GM12878 (cell line): Measurements from ENCODE around the gene CNNM4. TPM values are rescaled to one million over a fixed set of nuclear protein-coding genes. Genes with fewer than 3 reads are reported as not detected.

ENCODE experiments used
- BCL11A ChIP-seq: IDR thresholded peaks from 2 replicates; pipeline ENCODE4 v1.6.1; 2011; ENCODE audit warnings: low read depth, low read length
- BCLAF1 ChIP-seq: fragments of 450-650 bp; IDR thresholded peaks from 2 replicates; pipeline ENCODE4 v1.6.1; 2017; ENCODE audit warnings: antibody characterized with exemption, mild to moderate bottlenecking, moderate library complexity
- CEBPB ChIP-seq, 2 experiments: fragments of 150-350 bp in 1 of 2; IDR thresholded peaks; 2 replicates each; pipeline ENCODE4 v1.6.1; 2012 to 2014; ENCODE audit warnings: low read depth in 2 of 2, low read length in 2 of 2, borderline replicate concordance in 1 of 2, inconsistent platforms in 1 of 2
- CUX1 ChIP-seq: IDR thresholded peaks from 2 replicates; pipeline ENCODE4 v1.6.1; 2012; ENCODE audit warnings: improper control_type of control experiment, low read depth, low read length; ENCODE audit not compliant: insufficient replicate concordance
- E2F4 ChIP-seq: IDR thresholded peaks from 2 replicates; pipeline ENCODE4 v1.6.1; 2012; ENCODE audit warnings: low read depth, low read length, improper control_type of control experiment
- E4F1 ChIP-seq: fragments of 450-650 bp; IDR thresholded peaks from 2 replicates; pipeline ENCODE4 v1.6.1; 2018; ENCODE audit warnings: borderline replicate concordance, mild to moderate bottlenecking; ENCODE audit not compliant: partially characterized antibody
- FOXM1 ChIP-seq: IDR thresholded peaks from 2 replicates; pipeline ENCODE4 v1.6.1; 2012; ENCODE audit warnings: low read depth, mild to moderate bottlenecking, inconsistent platforms, low read length, moderate library complexity
- HDGF ChIP-seq: fragments of 450-650 bp; IDR thresholded peaks from 2 replicates; pipeline ENCODE4 v1.6.1; 2016; ENCODE audit warnings: antibody characterized with exemption
- NR2C2 ChIP-seq: IDR thresholded peaks from 2 replicates; pipeline ENCODE4 v1.6.1; 2011; ENCODE audit warnings: borderline replicate concordance, low read depth; ENCODE audit not compliant: control insufficient read depth, insufficient read length
- NR2F1 ChIP-seq: fragments of 450-650 bp; conservative IDR thresholded peaks from 2 replicates; pipeline ENCODE4 v1.6.1; 2017; ENCODE audit warnings: mild to moderate bottlenecking
- PAX8 ChIP-seq: fragments of 450-650 bp; IDR thresholded peaks from 2 replicates; pipeline ENCODE4 v1.6.1; 2017; ENCODE audit warnings: mild to moderate bottlenecking, moderate library complexity
- POLR2AphosphoS2 ChIP-seq: IDR thresholded peaks from 2 replicates; pipeline ENCODE4 v1.6.1; 2011; ENCODE audit warnings: low read depth, mild to moderate bottlenecking, low read length, improper control_type of control experiment, moderate library complexity
- RAD21 ChIP-seq: IDR thresholded peaks from 2 replicates; pipeline ENCODE4 v1.6.1; 2011; ENCODE audit warnings: mild to moderate bottlenecking, low read depth, low read length, moderate library complexity; ENCODE audit not compliant: insufficient read depth
- SIX5 ChIP-seq: IDR thresholded peaks from 2 replicates; pipeline ENCODE4 v1.6.1; 2011; ENCODE audit warnings: mild to moderate bottlenecking, low read depth, low read length, moderate library complexity; ENCODE audit not compliant: severe bottlenecking
- SREBF1 ChIP-seq: IDR thresholded peaks from 2 replicates; pipeline ENCODE4 v1.6.1; 2012; ENCODE audit warnings: mild to moderate bottlenecking, low read length
- ZNF217 ChIP-seq: fragments of 450-650 bp; IDR thresholded peaks from 2 replicates; pipeline ENCODE4 v1.6.1; 2017; ENCODE audit warnings: antibody characterized with exemption, mild to moderate bottlenecking
- polyA plus RNA-seq, 11 experiments: library from polyadenylated mRNA; depleted of rRNA in 4 of 11; unstranded in 6 of 11; stranded (reverse) in 5 of 11; fragments of >200 nt; fragmentation: Nextera tagmentation in 4 of 11; fragmentation: Illumina TruSeq in 1 of 11; extraction: Ambion mirVana in 4 of 11; extraction: Trizol in 1 of 11; gene quantifications; 1 replicate in 1 of 11; 2 replicates in 10 of 11; pipeline versions ENCODE4 v1.2.1 to v1.2.3, GENCODE V29; 2011 to 2016; ENCODE audit warnings: inconsistent platforms in 2 of 11, missing spikeins in 2 of 11, low read depth in 1 of 11
- total RNA-seq, 4 experiments: library from RNA; depleted of rRNA in 3 of 4; stranded (reverse); fragments of >200 nt in 3 of 4; fragmentation: Illumina TruSeq in 1 of 4; extraction: Trizol in 1 of 4; gene quantifications; 2 replicates each; pipeline versions ENCODE4 v1.2.1 to v1.2.3, GENCODE V29; 2013 to 2021

The CNNM4 gene
- total and polyA plus RNA-seq, 10 of the 15 experiments (the other 5 are each of a cell fraction or from before 2014, with no cell fraction given), result 2.4 to 13.8 (median 8.1) TPM

- TF ChIP-seq CUX1 (no peak), BCL11A (no peak), RAD21 (no peak), HDGF (no peak), NR2F1 (no peak), SIX5 (no peak), POLR2AphosphoS2 (no peak), FOXM1 (no peak), PAX8 (no peak), ZNF217 (no peak), E2F4 (no peak), NR2C2 (no peak), E4F1 (no peak), CEBPB (IDR thresholded peaks at IDR 0.05; ENCODE audit: borderline replicate concordance in 1 of 2, low read depth in 2 of 2, low read length in 2 of 2) (no peak), BCLAF1 (no peak), SREBF1 (no peak)
Observed at GRCh38 chr2:96843538-96844268, 83.0 kb downstream of the CNNM4 start, which contains the start of gene ANKRD23 (continued).
